Ectodermal cell (in vitro differentiated cells): ENCODE results near the gene ALKBH7.

Experiments
- H3K27ac ChIP-seq: 2 replicates; pipeline ENCODE4 v1.7.0; 2013; ENCODE audit warnings: mild to moderate bottlenecking, low read depth, low read length; ENCODE audit not compliant: insufficient read depth, poor library complexity, severe bottlenecking
- H3K27me3 ChIP-seq: 2 replicates; pipeline ENCODE4 v1.7.0; 2013; ENCODE audit warnings: mild to moderate bottlenecking, low read length; ENCODE audit not compliant: insufficient read depth, control insufficient read depth, poor library complexity, severe bottlenecking
- H3K36me3 ChIP-seq: one replicate; pipeline ENCODE4 v1.7.0; 2013; ENCODE audit warnings: low read length; ENCODE audit not compliant: control insufficient read depth, insufficient read depth
- H3K4me1 ChIP-seq: one replicate; pipeline ENCODE4 v1.7.0; 2013; ENCODE audit warnings: low read length; ENCODE audit not compliant: control insufficient read depth, insufficient read depth
- H3K4me3 ChIP-seq: 2 replicates; pipeline ENCODE4 v1.7.0; 2013; ENCODE audit warnings: low read depth, low read length, control low read depth; ENCODE audit not compliant: insufficient read depth
- H3K9me3 ChIP-seq: 2 replicates; pipeline ENCODE4 v1.7.0; 2013; ENCODE audit warnings: mild to moderate bottlenecking, low read length, moderate library complexity; ENCODE audit not compliant: control insufficient read depth
- WGBS, 2 experiments: methylation state at CpG; one replicate each; pipeline ENCODE4 v1.1.7; 2013; ENCODE audit warnings: missing lambda C conversion rate in 2 of 2; 5-methylcytosine and 5-hydroxymethylcytosine counted together

The ALKBH7 gene

DNA sequence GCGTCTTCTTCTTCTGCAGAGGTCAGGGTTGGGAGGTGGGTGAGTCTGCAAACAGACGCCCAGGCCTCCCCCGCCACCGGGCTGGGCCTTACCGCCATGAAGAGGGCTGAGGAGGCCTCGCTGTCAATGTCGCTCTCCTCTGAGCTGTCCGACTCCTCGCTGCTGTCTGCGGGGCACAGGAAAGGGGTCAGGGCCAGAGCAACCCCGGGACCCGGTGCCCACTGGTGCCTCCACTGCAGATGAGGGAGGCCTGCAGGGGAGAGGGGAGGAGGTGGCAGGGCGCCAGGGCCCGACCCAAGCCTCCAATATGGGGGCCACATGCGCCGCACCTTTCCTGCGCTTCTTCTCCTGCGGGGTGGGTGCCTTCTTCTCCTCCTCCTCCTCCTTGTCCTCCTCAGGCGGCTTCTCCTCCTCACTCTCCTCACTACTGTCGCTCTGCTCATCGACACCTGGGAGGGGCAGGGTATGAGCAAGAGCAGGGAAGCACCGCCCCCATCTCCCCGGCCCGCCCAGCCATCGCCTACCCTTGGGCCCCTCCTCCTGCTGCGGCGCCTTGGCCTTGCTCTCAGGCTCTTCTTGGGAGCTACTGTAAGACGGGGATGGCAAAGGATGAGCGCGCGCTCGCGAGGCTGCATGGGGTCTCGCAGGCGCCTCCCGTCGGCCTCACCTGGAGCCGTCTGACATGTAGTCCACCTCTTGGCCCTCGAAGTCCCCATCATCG, 8.6 kb downstream of the ALKBH7 start:
- no peaks in the 10 kb centered on the region for H3K4me1 ChIP-seq
- no peaks in the 10 kb centered on the region for H3K27me3 ChIP-seq
- no peak overlapping the region for H3K4me3 ChIP-seq
- 95% methylated on average over 40 of the region's 40 CpGs for WGBS, 2 experiments
- H3K36me3 ChIP-seq = peaks cover 34% of the 10 kb centered on the region
- H3K27ac ChIP-seq = no peak overlapping the region
- H3K9me3 ChIP-seq = no peaks in the 10 kb centered on the region

- Histone ChIP-seq H3K4me3 (no peak overlapping the region), H3K36me3 (peaks cover 43% of the 10 kb centered on the region), H3K9me3 (no peaks in the 10 kb centered on the region), H3K27ac (no peak overlapping the region), H3K27me3 (no peaks in the 10 kb centered on the region), H3K4me1 (no peaks in the 10 kb centered on the region)
- WGBS, 2 experiments = 97% methylated on average over 19 of the region's 19 CpGs
Observed at GRCh38 chr19:6383188-6383587, 10.6 kb downstream of the ALKBH7 start.

GRCh38 chr19:6384381-6384780, 11.8 kb downstream of the ALKBH7 start:
- no peak overlapping the region for H3K27ac ChIP-seq
- H3K27me3 ChIP-seq = no peaks in the 10 kb centered on the region
- 90 to 96% methylated on average over 4 of the region's 4 CpGs for WGBS, 2 experiments
- no peaks in the 10 kb centered on the region for H3K4me1 ChIP-seq
- no peaks in the 10 kb centered on the region for H3K9me3 ChIP-seq
- H3K4me3 ChIP-seq = no peak overlapping the region
- peaks cover 43% of the 10 kb centered on the region for H3K36me3 ChIP-seq

- H3K4me3 ChIP-seq = no peak overlapping the region
- H3K9me3 ChIP-seq = no peaks in the 10 kb centered on the region
- WGBS, 2 experiments = 95 to 97% methylated on average over 19 of the region's 19 CpGs
- H3K27ac ChIP-seq = no peak overlapping the region
- H3K36me3 ChIP-seq = peaks cover 20% of the 10 kb centered on the region
- H3K4me1 ChIP-seq = peaks cover 3% of the 10 kb centered on the region
- H3K27me3 ChIP-seq = no peaks in the 10 kb centered on the region
Observed at GRCh38 chr19:6387372-6387771, 14.8 kb downstream of the ALKBH7 start.

GRCh38 chr19:6392221-6393073, 19.9 kb downstream of the ALKBH7 start:
- 8 to 10% methylated on average over 30 of the region's 30 CpGs for WGBS, 2 experiments
- peaks cover 3% of the 10 kb centered on the region for H3K4me1 ChIP-seq
- no peaks in the 10 kb centered on the region for H3K27me3 ChIP-seq
- peak overlapping the region; percentile 77 for H3K4me3 ChIP-seq
- H3K9me3 ChIP-seq = no peaks in the 10 kb centered on the region
- H3K27ac ChIP-seq = no peak overlapping the region
- H3K36me3 ChIP-seq = peaks cover 8% of the 10 kb centered on the region

DNA sequence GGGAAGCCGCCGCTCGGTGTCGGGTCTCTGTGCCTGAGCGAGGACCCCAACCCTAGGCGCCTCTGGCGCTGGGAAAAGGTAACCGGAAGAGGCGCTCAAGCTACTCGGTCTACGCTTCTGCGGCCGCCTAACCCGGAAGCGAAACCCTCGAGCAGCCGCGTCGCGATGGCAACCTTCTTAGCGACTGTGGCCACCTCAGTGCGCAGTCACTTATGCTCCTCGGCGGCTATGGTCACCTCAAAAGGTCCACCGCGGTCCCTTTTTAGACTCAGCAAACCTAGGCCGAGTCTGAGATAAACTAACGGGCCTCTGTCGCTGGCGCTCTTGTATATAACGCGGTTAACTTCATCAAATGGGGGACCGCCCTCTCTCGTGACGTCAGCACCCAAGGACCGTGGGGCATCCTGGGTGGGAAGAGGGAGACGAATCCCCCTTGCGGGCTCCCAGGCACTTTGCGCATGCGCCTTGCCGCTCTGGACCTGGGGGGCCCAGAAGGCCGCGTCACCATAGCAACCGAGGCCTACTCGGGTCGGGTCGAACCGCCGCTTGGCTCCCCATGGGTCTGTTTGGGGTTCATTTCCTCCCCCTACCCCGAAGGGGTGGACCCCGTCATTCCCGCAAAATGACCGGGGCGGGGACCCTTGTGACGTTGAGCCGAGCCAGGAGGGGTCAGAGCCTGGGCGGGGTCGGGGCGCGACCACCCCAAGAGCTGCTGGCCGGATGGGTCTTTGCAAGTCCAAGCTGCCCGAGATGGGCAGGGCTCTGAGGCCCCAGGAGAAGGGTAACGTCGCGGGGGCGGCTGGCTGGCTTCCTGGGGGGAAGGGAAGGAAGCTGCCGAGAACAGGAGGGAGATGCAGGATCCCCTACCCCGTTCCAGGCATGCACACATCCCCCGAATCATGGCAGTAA, 20.7 kb downstream of the ALKBH7 start, which contains the start of gene GTF2F1:
Gene GTF2F1 (minus strand): TSS at position 91 of the 909 bp plus-strand sequence. CDS start 169 bp downstream, outside the sequence.
- Histone ChIP-seq H3K27ac (peak within 1 kb of the TSS; percentile 87), H3K4me1 (peaks cover 3% of the 10 kb centered on the region), H3K36me3 (peaks cover 8% of the 10 kb centered on the region), H3K9me3 (no peaks in the 10 kb centered on the region), H3K4me3 (peak within 1 kb of the TSS; percentile 77), H3K27me3 (no peaks in the 10 kb centered on the region)
- WGBS, 2 experiments = 0% methylated on average over 69 of the region's 69 CpGs

DNA sequence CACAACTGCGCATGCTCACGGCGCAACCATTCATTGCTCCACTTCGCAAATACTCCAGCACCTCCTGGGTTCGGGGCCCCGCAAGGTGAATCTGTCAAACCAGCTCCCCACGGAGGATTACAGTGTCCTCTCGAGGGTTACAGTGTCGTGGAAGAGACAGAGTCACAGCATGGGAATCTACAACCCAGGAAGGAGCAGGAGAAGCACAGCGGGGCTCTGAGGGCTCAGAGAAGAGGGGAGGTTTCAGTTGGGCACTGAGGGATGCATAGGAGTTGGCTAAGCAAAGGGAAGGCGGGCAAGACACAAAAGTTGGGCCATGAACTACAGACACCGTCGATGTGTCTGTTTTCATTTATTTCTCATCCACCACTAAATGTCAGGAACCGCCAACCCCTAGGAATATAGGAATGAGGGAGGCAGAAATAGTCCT, 21.4 kb downstream of the ALKBH7 start:
- WGBS, 2 experiments = 8 to 13% methylated on average over 13 to 14 of the region's 14 CpGs
- H3K27me3 ChIP-seq = no peaks in the 10 kb centered on the region
- H3K4me1 ChIP-seq = peaks cover 3% of the 10 kb centered on the region
- peak overlapping the region; percentile 77 for H3K4me3 ChIP-seq
- peak overlapping the region; percentile 87 for H3K27ac ChIP-seq
- H3K36me3 ChIP-seq = peaks cover 8% of the 10 kb centered on the region
- H3K9me3 ChIP-seq = no peaks in the 10 kb centered on the region

DNA sequence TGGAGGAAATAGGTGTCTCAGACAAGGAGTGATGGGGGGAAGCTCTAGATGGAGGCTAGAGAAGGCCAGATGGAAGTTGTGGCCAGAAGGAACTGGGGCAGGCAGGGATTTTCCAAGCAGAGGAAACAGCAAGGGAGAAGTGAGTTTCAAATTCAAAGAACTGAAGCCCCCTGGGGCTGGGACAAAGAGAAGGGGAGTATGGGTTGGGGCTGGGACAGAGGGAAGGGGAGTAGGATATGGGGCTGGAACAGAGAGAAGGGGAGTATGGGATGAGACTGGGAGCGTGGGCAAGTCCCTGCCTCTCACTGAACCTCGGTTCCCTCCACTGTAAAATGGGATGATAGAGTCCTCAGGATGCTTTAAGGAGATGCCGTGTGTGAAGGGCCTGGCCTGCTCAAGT, 22.2 kb downstream of the ALKBH7 start:
- peaks cover 3% of the 10 kb centered on the region for H3K4me1 ChIP-seq
- 69 to 71% methylated on average over 3 of the region's 3 CpGs for WGBS, 2 experiments
- no peak overlapping the region for H3K27ac ChIP-seq
- H3K9me3 ChIP-seq = no peaks in the 10 kb centered on the region
- peaks cover under 1% of the 10 kb centered on the region for H3K36me3 ChIP-seq
- no peaks in the 10 kb centered on the region for H3K27me3 ChIP-seq
- H3K4me3 ChIP-seq = no peak overlapping the region

GRCh38 chr19:6396305-6396704, 23.7 kb downstream of the ALKBH7 start:
- no peaks in the 10 kb centered on the region for H3K9me3 ChIP-seq
- no peaks in the 10 kb centered on the region for H3K27me3 ChIP-seq
- no peak overlapping the region for H3K27ac ChIP-seq
- WGBS, 2 experiments = 92 to 93% methylated on average over 12 of the region's 12 CpGs
- peaks cover 3% of the 10 kb centered on the region for H3K4me1 ChIP-seq
- H3K36me3 ChIP-seq = no peaks in the 10 kb centered on the region
- no peak overlapping the region for H3K4me3 ChIP-seq
